ENCODE data around the gene NPC1. TPM values are rescaled to one million over a fixed set of nuclear protein-coding genes. Genes with fewer than 3 reads are reported as not detected.
A peak's percentile ranks its signal among the peaks of the same experiment; 100 is the strongest.

NPC1 gene
- total and polyA plus RNA-seq, 2 donors (not counting 3 experiments of a cell fraction or from before 2014, with no cell fraction given): 40.6 to 45.2 TPM

- Histone ChIP-seq H3K79me2 (ENCODE audit: control insufficient read depth, insufficient read depth, low read length) (no peaks in the 10 kb centered on the region), H3K9me1 (replicated peaks; ENCODE audit: control insufficient read depth, extremely low read depth, insufficient read depth, low read length) (no peaks in the 10 kb centered on the region), H2AFZ (ENCODE audit: low read depth, low read length) (no peak overlapping the region), H3K27me3 (ENCODE audit: control insufficient read depth in 2 of 2, insufficient read depth in 2 of 2, low read length in 2 of 2) (no peaks in the 10 kb centered on the region), H3K9me3 (replicated peaks; ENCODE audit: control insufficient read depth, insufficient read depth, low read length) (no peaks in the 10 kb centered on the region), H3K27ac (ENCODE audit: insufficient read depth, low read depth, low read length) (no peak overlapping the region), H3K4me2 (ENCODE audit: insufficient read depth, low read length) (no peak overlapping the region), H3K9ac (replicated peaks; ENCODE audit: extremely low read depth, insufficient read depth, low read length) (no peak overlapping the region), H3K4me1 (ENCODE audit: control insufficient read depth, extremely low read depth, insufficient read depth, low read length) (peaks cover 11% of the 10 kb centered on the region), H3K4me3 (replicated peaks in 1 of 3; ENCODE audit: insufficient read depth in 1 of 3, low read depth in 1 of 3, low read length in 3 of 3) (no peak overlapping the region), H3K36me3 (ENCODE audit: control insufficient read depth in 2 of 2, extremely low read depth in 1 of 2, insufficient read depth in 2 of 2, low read length in 2 of 2) (peaks cover 2 to 13% of the 10 kb centered on the region in 2 experiments), H4K20me1 (replicated peaks; ENCODE audit: control insufficient read depth, extremely low read depth, insufficient read depth, low read length) (no peaks in the 10 kb centered on the region)
- FAIRE-seq (peak; percentile 92), DNase-seq (ENCODE audit: low read depth, low spot score) (peak; percentile 71)
- TF ChIP-seq MYC (IDR thresholded peaks at IDR 0.05; ENCODE audit: low read depth, low read length): no peak
- peak; percentile 89 to 94 for TF ChIP-seq CTCF (IDR thresholded peaks at IDR 0.05; ENCODE audit: extremely low read depth in 1 of 2, insufficient read depth in 1 of 2, low read depth in 1 of 2, low read length in 2 of 2)
- intact Hi-C loops (cut with micrococcal nuclease): loop anchor here (1.0 to 10.0 kb wide), 5 partner anchors 71 to 601 kb away; no protein-coding TSS in a partner anchor
- dilution Hi-C loops (cut with MboI; ENCODE audit: extremely low pct_ligation_motif_present, low sequenced_read_pairs): no loop called here
- ChIA-PET POLR2A (no interaction called here), CTCF (interaction anchor here (0.7 to 3.0 kb wide), 23 partner anchors 8 to 402 kb away, joined by 3 to 35 read pairs (median 4); partner anchors contain the start of genes NPC1, RIOK3 and RMC1)
- no TSS peak for BruUV-seq (replicated peaks)
Observed at GRCh38 chr18:23515911-23516546, 70.3 kb downstream of the NPC1 start.

- no peak for DNase-seq (ENCODE audit: low read depth, low spot score)
- Histone ChIP-seq H3K36me3 (ENCODE audit: control insufficient read depth in 2 of 2, extremely low read depth in 1 of 2, insufficient read depth in 2 of 2, low read length in 2 of 2) (peaks cover 10 to 15% of the 10 kb centered on the region in 2 experiments), H3K4me3 (replicated peaks in 1 of 3; ENCODE audit: insufficient read depth in 1 of 3, low read depth in 1 of 3, low read length in 3 of 3) (no peak overlapping the region), H3K9me3 (replicated peaks; ENCODE audit: control insufficient read depth, insufficient read depth, low read length) (no peaks in the 10 kb centered on the region), H3K27ac (ENCODE audit: insufficient read depth, low read depth, low read length) (no peak overlapping the region), H2AFZ (ENCODE audit: low read depth, low read length) (no peak overlapping the region), H3K4me1 (ENCODE audit: control insufficient read depth, extremely low read depth, insufficient read depth, low read length) (no peaks in the 10 kb centered on the region), H4K20me1 (replicated peaks; ENCODE audit: control insufficient read depth, extremely low read depth, insufficient read depth, low read length) (no peaks in the 10 kb centered on the region), H3K9me1 (replicated peaks; ENCODE audit: control insufficient read depth, extremely low read depth, insufficient read depth, low read length) (no peaks in the 10 kb centered on the region), H3K79me2 (ENCODE audit: control insufficient read depth, insufficient read depth, low read length) (no peaks in the 10 kb centered on the region), H3K9ac (replicated peaks; ENCODE audit: extremely low read depth, insufficient read depth, low read length) (no peak overlapping the region), H3K27me3 (ENCODE audit: control insufficient read depth in 2 of 2, insufficient read depth in 2 of 2, low read length in 2 of 2) (no peaks in the 10 kb centered on the region), H3K4me2 (ENCODE audit: insufficient read depth, low read length) (no peak overlapping the region)
- POLR2A ChIA-PET: no interaction called here
- intact Hi-C loops (cut with micrococcal nuclease) (loop anchor here (10.0 kb wide), 1 partner anchor 402 kb away; no protein-coding TSS in a partner anchor), dilution Hi-C loops (cut with MboI; ENCODE audit: extremely low pct_ligation_motif_present, low sequenced_read_pairs) (no loop called here)
- BruUV-seq (replicated peaks): no TSS peak
- CTCF ChIA-PET: interaction anchor here (3.9 kb wide), 1 partner anchor 14 kb away, joined by 14 read pairs; no protein-coding TSS in a partner anchor
- no peak for FAIRE-seq
- TF ChIP-seq POLR2AphosphoS5 (IDR thresholded peaks at IDR 0.05; ENCODE audit: insufficient read depth, low read depth, low read length) (no peak), MAX (IDR thresholded peaks at IDR 0.05; ENCODE audit: insufficient read depth, insufficient read length) (no peak), MYC (IDR thresholded peaks at IDR 0.05; ENCODE audit: low read depth, low read length) (no peak), CTCF (IDR thresholded peaks at IDR 0.05; ENCODE audit: extremely low read depth in 1 of 2, insufficient read depth in 1 of 2, low read depth in 1 of 2, low read length in 2 of 2) (no peak), EZH2 (IDR thresholded peaks at IDR 0.05; ENCODE audit: borderline replicate concordance, low read depth, low read length, severe bottlenecking) (no peak), JUN (IDR thresholded peaks at IDR 0.05; ENCODE audit: borderline replicate concordance, insufficient read depth, insufficient read length, low read depth) (no peak), POLR2A (IDR thresholded peaks at IDR 0.05; ENCODE audit: low read depth, low read length) (no peak)
Observed at GRCh38 chr18:23512641-23513040, 73.7 kb downstream of the NPC1 start.

Data from endothelial cell of umbilical vein (primary cell).